HG02623 (cell line): Measurements from ENCODE around the gene MXRA7.
A peak's percentile ranks its signal among the peaks of the same experiment; 100 is the strongest.
"Not testable (repeated sequence)": the region's sequence is repeated elsewhere in the genome, so short reads cannot be mapped to it uniquely, and the experiment has no call there.

Source experiments
- ATAC-seq: cut with Tn5 transposase; IDR thresholded peaks from one replicate; pipeline ENCODE4 v1.9.1; 2021; ENCODE audit warnings: moderate library complexity; ENCODE audit not compliant: unreplicated experiment

The MXRA7 gene

GRCh38 chr17:76710863-76711611 is at the start of gene MXRA7:
TSS of gene MXRA7 (minus strand) at chr17:76710965. CDS start at chr17:76710946, 19 bp downstream.
- ATAC-seq: no peak

GRCh38 chr17:76758570-76758969 is 47.8 kb upstream of the MXRA7 start:
- no peak for ATAC-seq

GRCh38 chr17:76757256-76757655 is 46.5 kb upstream of the MXRA7 start:
- ATAC-seq: no peak

GRCh38 chr17:76755285-76755684 is 44.5 kb upstream of the MXRA7 start:
- ATAC-seq: no peak

- ATAC-seq: no peak
These were observed 42.5 kb upstream of the MXRA7 start for GRCh38 chr17:76753061-76753961.

GRCh38 chr17:76752006-76752405 is 41.2 kb upstream of the MXRA7 start:
- no peak for ATAC-seq

GRCh38 chr17:76751416-76751993 is 40.7 kb upstream of the MXRA7 start:
- no peak for ATAC-seq

GRCh38 chr17:76748657-76749056 is 37.9 kb upstream of the MXRA7 start:
- no peak for ATAC-seq

GRCh38 chr17:76747716-76748363 is 37.1 kb upstream of the MXRA7 start:
- no peak for ATAC-seq

GRCh38 chr17:76745785-76746184 is 35.0 kb upstream of the MXRA7 start:
- not testable (repeated sequence) for ATAC-seq

GRCh38 chr17:76744747-76745146 is 34.0 kb upstream of the MXRA7 start:
- ATAC-seq: no peak

- no peak for ATAC-seq
These were observed 32.2 kb upstream of the MXRA7 start for GRCh38 chr17:76742958-76743357.

GRCh38 chr17:76740329-76741118 is 29.8 kb upstream of the MXRA7 start:
- ATAC-seq: no peak

GRCh38 chr17:76739568-76740115 is 28.9 kb upstream of the MXRA7 start:
- ATAC-seq: not testable (repeated sequence)

GRCh38 chr17:76738468-76738850 is 27.7 kb upstream of the MXRA7 start:
- no peak for ATAC-seq

- peak; percentile 47 for ATAC-seq
These were observed 27.1 kb upstream of the MXRA7 start, which contains the start of gene MFSD11 for GRCh38 chr17:76737676-76738467. TSS of gene MFSD11 (plus strand) at chr17:76738119. CDS start at chr17:76738353, 234 bp downstream.

- peak; percentile 65 for ATAC-seq
These were observed 26.4 kb upstream of the MXRA7 start, which contains the start of gene SRSF2 for GRCh38 chr17:76737082-76737675. TSS of gene SRSF2 (minus strand) at chr17:76737331. CDS start at chr17:76737160, 171 bp downstream.

- peak; percentile 11 for ATAC-seq
These were observed 25.8 kb upstream of the MXRA7 start for GRCh38 chr17:76736349-76737081.
